CD14-positive monocyte (primary cell): ENCODE measurements around the gene BID. TPM values are rescaled to one million over a fixed set of nuclear protein-coding genes. Genes with fewer than 3 reads are reported as not detected.

Source experiments
- DNase-seq, 3 donors: peaks; one replicate each; pipeline ENCODE4 v3.0.0-alpha.2; 2011 to 2022
- H2AFZ ChIP-seq: 2 replicates; pipeline ENCODE4 v1.6.0; 2012; ENCODE audit warnings: mild to moderate bottlenecking, low read depth, low read length, inconsistent platforms; ENCODE audit not compliant: insufficient read depth, poor library complexity, severe bottlenecking
- H3K27ac ChIP-seq, 2 donors: 1 replicate in 1 of 2; 2 replicates in 1 of 2; pipeline ENCODE4 v1.5.1; 2012 to 2013; ENCODE audit warnings: low read length in 2 of 2, control low read depth in 1 of 2, inconsistent platforms in 1 of 2, low read depth in 1 of 2, mild to moderate bottlenecking in 1 of 2
- H3K27me3 ChIP-seq, 2 donors: one replicate each; pipeline versions ENCODE4 v1.6.0 to v1.6.1; 2011 to 2013; ENCODE audit warnings: low read length in 2 of 2; ENCODE audit not compliant: control insufficient read depth in 2 of 2, insufficient read depth in 2 of 2
- H3K36me3 ChIP-seq, 2 donors: replicated peaks in 1 of 2; 1 replicate in 1 of 2; 2 replicates in 1 of 2; pipeline versions ENCODE4 v1.5.1 to v1.6.1; 2012 to 2013; ENCODE audit warnings: low read length in 2 of 2, control low read depth in 1 of 2, inconsistent platforms in 1 of 2, mild to moderate bottlenecking in 1 of 2; ENCODE audit not compliant: insufficient read depth in 2 of 2, control insufficient read depth in 1 of 2
- H3K4me1 ChIP-seq, 2 donors: 1 replicate in 1 of 2; 2 replicates in 1 of 2; pipeline versions ENCODE4 v1.5.1 to v1.6.1; 2012 to 2013; ENCODE audit warnings: low read length in 2 of 2, control low read depth in 1 of 2, inconsistent platforms in 1 of 2, mild to moderate bottlenecking in 1 of 2, moderate library complexity in 1 of 2; ENCODE audit not compliant: insufficient read depth in 2 of 2, control insufficient read depth in 1 of 2
- H3K4me2 ChIP-seq: replicated peaks from 2 replicates; pipeline ENCODE3; 2012; ENCODE audit warnings: low read length, moderate library complexity, mild to moderate bottlenecking; ENCODE audit not compliant: poor library complexity, severe bottlenecking; ENCODE audit errors: extremely low read depth
- H3K4me3 ChIP-seq, 3 experiments: fragments of 200-600 bp in 1 of 3; sonication (generic) in 1 of 3; replicated peaks in 1 of 3; 1 replicate in 2 of 3; 2 replicates in 1 of 3; pipeline ENCODE4 v1.5.1; 2011 to 2013; ENCODE audit warnings: low read length in 3 of 3, mild to moderate bottlenecking in 3 of 3, control low read depth in 2 of 3, low read depth in 2 of 3, inconsistent platforms in 1 of 3, moderate library complexity in 1 of 3
- H3K79me2 ChIP-seq: 2 replicates; pipeline ENCODE4 v1.6.0; 2012; ENCODE audit warnings: mild to moderate bottlenecking, control low read depth, inconsistent platforms, low read length, moderate library complexity; ENCODE audit not compliant: insufficient read depth
- H3K9ac ChIP-seq: 2 replicates; pipeline ENCODE4 v1.6.0; 2017; ENCODE audit warnings: low read length, mild to moderate bottlenecking; ENCODE audit not compliant: insufficient read depth, poor library complexity, severe bottlenecking
- H3K9me3 ChIP-seq, 2 donors: replicated peaks in 1 of 2; 1 replicate in 1 of 2; 2 replicates in 1 of 2; pipeline versions ENCODE4 v1.5.1 to v1.6.1; 2012 to 2013; ENCODE audit warnings: low read length in 2 of 2, control low read depth in 1 of 2; ENCODE audit not compliant: control insufficient read depth in 1 of 2, insufficient read depth in 1 of 2
- H4K20me1 ChIP-seq: 2 replicates; pipeline ENCODE4 v1.6.0; 2012; ENCODE audit warnings: mild to moderate bottlenecking, low read length, control low read depth, moderate library complexity; ENCODE audit not compliant: insufficient read depth
- H3K27ac Mint-ChIP-seq, 7 donors: one replicate each; pipeline ENCODE4 v1.8.0; 2020; ENCODE audit warnings: mild to moderate bottlenecking in 7 of 7, mixed read lengths in 7 of 7, moderate library complexity in 6 of 7, inconsistent platforms in 2 of 7
- H3K27me3 Mint-ChIP-seq, 3 donors: one replicate each; pipeline ENCODE4 v1.8.0; 2021 to 2022; ENCODE audit warnings: low read depth in 3 of 3, mild to moderate bottlenecking in 3 of 3, mixed read lengths in 3 of 3, moderate library complexity in 3 of 3, inconsistent platforms in 1 of 3
- H3K36me3 Mint-ChIP-seq, 2 donors: one replicate each; pipeline ENCODE4 v1.8.0; 2020; ENCODE audit warnings: mixed read lengths in 2 of 2, inconsistent platforms in 1 of 2, mild to moderate bottlenecking in 1 of 2
- H3K4me1 Mint-ChIP-seq: one replicate; pipeline ENCODE4 v1.8.0; 2020; ENCODE audit warnings: mild to moderate bottlenecking, mixed read lengths
- H3K4me3 Mint-ChIP-seq, 2 donors: one replicate each; pipeline ENCODE4 v1.8.0; 2020; ENCODE audit warnings: mild to moderate bottlenecking in 2 of 2, mixed read lengths in 2 of 2, moderate library complexity in 1 of 2
- H3K9me3 Mint-ChIP-seq, 7 donors: one replicate each; pipeline ENCODE4 v1.8.0; 2020 to 2022; ENCODE audit warnings: mixed read lengths in 7 of 7, mild to moderate bottlenecking in 6 of 7, moderate library complexity in 6 of 7, inconsistent platforms in 2 of 7
- WGBS: methylation state at CpG from one replicate; pipeline ENCODE4 v1.1.5; 2013; ENCODE audit warnings: missing lambda C conversion rate; ENCODE audit not compliant: insufficient coverage; 5-methylcytosine and 5-hydroxymethylcytosine counted together
- intact Hi-C, 2 donors: fragments of 100-400 bp; cut with micrococcal nuclease; formaldehyde crosslinking; loops; one replicate each; pipeline versions ENCODE4 v1.15.0 to v1.15.1; 2023
- polyA plus RNA-seq, 3 donors: library from polyadenylated mRNA; depleted of rRNA in 1 of 3; unstranded in 2 of 3; stranded (reverse) in 1 of 3; fragments of 300-500 nt in 2 of 3; fragments of >200 nt in 1 of 3; fragmentation: Illumina TruSeq in 2 of 3; gene quantifications; 1 replicate in 2 of 3; 2 replicates in 1 of 3; pipeline ENCODE4 v1.2.3, GENCODE V29; 2012 to 2021
- TF ChIP-seq, protein P1 (sequence below): fragments of 200-600 bp; IDR thresholded peaks from one replicate; pipeline ENCODE4 v1.8.0; 2022; ENCODE audit warnings: antibody characterized with exemption, mild to moderate bottlenecking

Gene BID
- polyA plus RNA-seq, 3 donors: 199 to 423 (median 391) TPM

DNA sequence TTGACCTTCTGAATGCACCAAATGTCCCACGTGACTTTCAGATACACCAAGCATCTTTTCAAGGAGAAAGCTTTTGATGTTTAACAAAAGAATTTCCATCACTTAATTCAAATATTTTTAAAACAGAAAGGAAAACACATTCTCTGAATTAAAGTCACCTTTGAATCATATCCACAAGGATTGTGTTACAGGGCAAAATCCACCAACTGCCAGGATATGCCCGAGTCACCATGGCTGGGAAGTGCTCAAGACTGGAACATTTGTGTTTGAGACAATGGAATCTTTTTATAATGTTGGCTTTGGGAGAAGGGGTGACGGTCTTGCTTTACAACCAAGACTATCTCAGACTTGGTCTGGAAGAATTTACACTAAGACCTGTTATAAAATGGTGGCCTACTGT, 40.8 kb downstream of the BID start:
- Histone ChIP-seq H3K27ac (peak overlapping the region in 1 of 2 donors; percentile 37), H3K9ac (no peak overlapping the region), H3K4me2 (no peak overlapping the region), H3K79me2 (no peaks in the 10 kb centered on the region), H3K27me3 (no peaks in the 10 kb centered on the region), H2AFZ (no peak overlapping the region), H3K36me3 (peaks cover 80 to 93% of the 10 kb centered on the region in 2 donors), H3K9me3 (no peaks in the 10 kb centered on the region), H3K4me3 (no peak overlapping the region), H4K20me1 (peaks cover 80% of the 10 kb centered on the region), H3K4me1 (no peaks in the 10 kb centered on the region)
- Mint-ChIP-seq H3K27ac (peak overlapping the region in 5 of 7 donors; percentile 24 to 69 (median 64)), H3K36me3 (peaks cover 71 to 90% of the 10 kb centered on the region in 2 donors), H3K4me1 (peaks cover 9% of the 10 kb centered on the region), H3K9me3 (no peaks in the 10 kb centered on the region), H3K4me3 (no peak overlapping the region), H3K27me3 (no peaks in the 10 kb centered on the region)
- TF ChIP-seq, protein P1, sequence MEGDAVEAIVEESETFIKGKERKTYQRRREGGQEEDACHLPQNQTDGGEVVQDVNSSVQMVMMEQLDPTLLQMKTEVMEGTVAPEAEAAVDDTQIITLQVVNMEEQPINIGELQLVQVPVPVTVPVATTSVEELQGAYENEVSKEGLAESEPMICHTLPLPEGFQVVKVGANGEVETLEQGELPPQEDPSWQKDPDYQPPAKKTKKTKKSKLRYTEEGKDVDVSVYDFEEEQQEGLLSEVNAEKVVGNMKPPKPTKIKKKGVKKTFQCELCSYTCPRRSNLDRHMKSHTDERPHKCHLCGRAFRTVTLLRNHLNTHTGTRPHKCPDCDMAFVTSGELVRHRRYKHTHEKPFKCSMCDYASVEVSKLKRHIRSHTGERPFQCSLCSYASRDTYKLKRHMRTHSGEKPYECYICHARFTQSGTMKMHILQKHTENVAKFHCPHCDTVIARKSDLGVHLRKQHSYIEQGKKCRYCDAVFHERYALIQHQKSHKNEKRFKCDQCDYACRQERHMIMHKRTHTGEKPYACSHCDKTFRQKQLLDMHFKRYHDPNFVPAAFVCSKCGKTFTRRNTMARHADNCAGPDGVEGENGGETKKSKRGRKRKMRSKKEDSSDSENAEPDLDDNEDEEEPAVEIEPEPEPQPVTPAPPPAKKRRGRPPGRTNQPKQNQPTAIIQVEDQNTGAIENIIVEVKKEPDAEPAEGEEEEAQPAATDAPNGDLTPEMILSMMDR: no peak
- intact Hi-C loops: no loop called here
- DNase-seq: no peak
- 100% methylated on average over 1 of the region's 3 CpGs for WGBS

DNA sequence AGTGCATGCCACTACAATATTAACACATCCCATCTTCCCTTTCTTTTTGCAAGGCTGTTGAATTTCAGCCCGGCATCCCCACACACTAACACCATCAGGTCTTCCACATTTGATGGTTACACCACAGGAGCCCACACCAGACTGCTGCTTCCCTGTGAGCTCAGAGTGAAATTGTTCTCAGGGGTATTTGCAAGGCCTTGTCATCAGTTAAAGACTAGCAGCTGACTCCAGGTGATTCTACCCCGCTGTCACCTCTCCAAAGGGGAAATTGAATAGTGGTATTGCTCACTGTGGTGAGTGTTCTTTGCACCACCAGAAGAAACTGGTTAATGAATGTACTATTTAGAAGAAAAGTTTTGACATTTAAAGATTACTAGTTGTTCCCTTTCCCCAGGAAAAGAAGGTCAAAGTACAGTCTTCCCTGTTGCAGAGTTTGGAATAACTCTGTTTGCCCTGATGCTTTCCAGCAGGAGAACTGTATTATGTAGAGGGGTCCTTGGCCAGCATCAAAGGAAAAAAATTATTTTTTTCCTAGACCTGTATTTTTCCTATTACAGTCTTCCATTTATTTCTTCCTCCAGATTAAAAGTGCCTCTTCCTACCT, 41.9 kb downstream of the BID start:
- H3K36me3 Mint-ChIP-seq: peaks cover 69 to 90% of the 10 kb centered on the region in 2 donors
- H3K36me3 ChIP-seq: peaks cover 80 to 93% of the 10 kb centered on the region in 2 donors
- peaks cover 2 to 3% of the 10 kb centered on the region in 2 donors for H3K4me1 ChIP-seq
- H3K4me3 ChIP-seq: no peak overlapping the region
- DNase-seq: no peak
- TF ChIP-seq, protein P1: no peak
- no peak overlapping the region for H3K9ac ChIP-seq
- H3K27ac ChIP-seq: peak overlapping the region in 1 of 2 donors; percentile 37
- peaks cover 75% of the 10 kb centered on the region for H4K20me1 ChIP-seq
- no peaks in the 10 kb centered on the region for H3K27me3 ChIP-seq
- H3K27ac Mint-ChIP-seq: peak overlapping the region in 2 of 7 donors; percentile 34 to 57
- no peak overlapping the region for H3K4me3 Mint-ChIP-seq
- no peaks in the 10 kb centered on the region for H3K9me3 ChIP-seq
- no peak overlapping the region for H3K4me2 ChIP-seq
- peaks cover 3% of the 10 kb centered on the region for H3K79me2 ChIP-seq
- H3K9me3 Mint-ChIP-seq: no peaks in the 10 kb centered on the region
- H2AFZ ChIP-seq: no peak overlapping the region
- WGBS: no CpG with 5 or more reads among the region's 2 CpGs
- intact Hi-C loops: no loop called here
- no peaks in the 10 kb centered on the region for H3K27me3 Mint-ChIP-seq
- peaks cover 12% of the 10 kb centered on the region for H3K4me1 Mint-ChIP-seq
